Heart left ventricle (tissue), 16 donors: ENCODE results near the gene LRMDA. TPM values are rescaled to one million over a fixed set of nuclear protein-coding genes. Genes with fewer than 3 reads are reported as not detected.

Source experiments
- ATAC-seq, 4 donors: fragments of 200-7000 bp; cut with Tn5 transposase; one replicate each; pipeline ENCODE4 v1.9.1; 2020 to 2022; ENCODE audit warnings: moderate library complexity in 4 of 4, mild to moderate bottlenecking in 3 of 4, moderate number of reproducible peaks in 1 of 4
- DNase-seq, 5 donors: peaks; one replicate each; pipeline ENCODE4 v3.0.0-alpha.2; 2020
- H3K27ac ChIP-seq, 12 donors: fragments of 200-600 bp; sonication (generic) in 4 of 12; one replicate each; pipeline versions ENCODE4 v1.5.0 to v1.8.0; 2016 to 2022; ENCODE audit warnings: mild to moderate bottlenecking in 2 of 12
- H3K27me3 ChIP-seq, 9 donors: fragments of 200-600 bp; sonication (generic) in 2 of 9; one replicate each; pipeline versions ENCODE4 v1.5.1 to v1.8.0; 2016 to 2022; ENCODE audit warnings: mild to moderate bottlenecking in 3 of 9
- H3K36me3 ChIP-seq, 9 donors: fragments of 200-600 bp; sonication (generic) in 2 of 9; one replicate each; pipeline versions ENCODE4 v1.5.0 to v1.8.0; 2018 to 2022; ENCODE audit warnings: mild to moderate bottlenecking in 2 of 9
- H3K4me1 ChIP-seq, 12 donors: fragments of 200-600 bp; sonication (generic) in 4 of 12; one replicate each; pipeline versions ENCODE4 v1.5.0 to v1.8.0; 2016 to 2022; ENCODE audit warnings: mild to moderate bottlenecking in 3 of 12
- H3K4me3 ChIP-seq, 12 donors: fragments of 200-600 bp; sonication (generic) in 4 of 12; one replicate each; pipeline versions ENCODE4 v1.5.0 to v1.8.0; 2017 to 2022; ENCODE audit warnings: mild to moderate bottlenecking in 9 of 12, moderate library complexity in 4 of 12
- H3K9me3 ChIP-seq, 12 donors: fragments of 200-600 bp; sonication (generic) in 4 of 12; one replicate each; pipeline versions ENCODE4 v1.5.0 to v1.8.0; 2016 to 2022; ENCODE audit warnings: mild to moderate bottlenecking in 1 of 12
- CTCF ChIP-seq, 12 donors: fragments of 200-600 bp; sonication (generic) in 4 of 12; IDR thresholded peaks; one replicate each; pipeline versions ENCODE4 v1.5.0 to v1.8.0; 2018 to 2022; ENCODE audit warnings: antibody characterized with exemption in 12 of 12, mild to moderate bottlenecking in 5 of 12
- POLR2A ChIP-seq, 2 donors: fragments of 450-650 bp; IDR thresholded peaks; one replicate each; pipeline ENCODE4 v1.6.1; 2017; ENCODE audit warnings: antibody characterized with exemption in 2 of 2, mild to moderate bottlenecking in 2 of 2, moderate library complexity in 2 of 2
- WGBS, 4 donors: extraction: QIAGEN DNeasy Blood & Tissue Kit in 2 of 4; methylation state at CpG; one replicate each; pipeline versions ENCODE4 v1.1.5 to v1.1.7; 2013 to 2018; 5-methylcytosine and 5-hydroxymethylcytosine counted together
- intact Hi-C, 10 donors: fragments of 100-400 bp; cut with DNase I; formaldehyde crosslinking; loops; one replicate each; pipeline versions ENCODE4 v1.11.1 to v1.14.2; 2022
- polyA plus RNA-seq, 2 donors: library from polyadenylated mRNA; stranded (reverse); fragments of 200-250 nt; gene quantifications; one replicate each; pipeline ENCODE4 v1.2.3, GENCODE V29; 2013
- total RNA-seq, 9 donors: library from RNA; depleted of rRNA in 2 of 9; stranded (reverse); fragments of >200 nt in 2 of 9; fragmentation: NEBNext Ultra II Directional in 3 of 9; extraction: Animal tissue kit (Norgen Biotek cat#: 25700) in 3 of 9; gene quantifications; one replicate each; pipeline versions ENCODE4 v1.1.0 to v1.2.4, GENCODE V29; 2016 to 2023
- donor health status: ischemic (EF 13 %, LVEDD 7.1; RV severe dilation, severe dysfunction).
- donor health status: healthy with polysubstance abuse.
- donor health status: DM: no; HTN: yes; CAD: no.
- donor health status: DM: no; HTN: no; CAD: no.
- donor health status: ischemic (EF 25% LVEDD 6.9; RV normal size, moderate dysfunction).
- donor health status: ischemic (EF 25% LVEDD 5.7; RV mildly dilated, moderate dysfunction).
- donor health status: healthy.
- donor health status: DM: yes; HTN: yes; CAD: no.
- donor health status: ischemic (EF 35%, LVEDD 5.7; RV mildly dilated, moderate dysfunction).
- donor health status: nonischemic (EF 11% LVEDD 7.7; RV severe dilation, severe dysfunction).
- donor health status: DM: yes; HTN: yes; CAD: no.
- donor health status: PGD.
- donor health status: ischemic (EF 29% LVEDD 5.4; RV normal size, mild dysfunction).
- donor health status: nonischemic (EF 23%, LVEDD 6.1; RV moderate dilation, normal function).

Gene LRMDA
- total and polyA plus RNA-seq, 11 donors: 2.4 to 34.4 (median 14.9) TPM

DNA sequence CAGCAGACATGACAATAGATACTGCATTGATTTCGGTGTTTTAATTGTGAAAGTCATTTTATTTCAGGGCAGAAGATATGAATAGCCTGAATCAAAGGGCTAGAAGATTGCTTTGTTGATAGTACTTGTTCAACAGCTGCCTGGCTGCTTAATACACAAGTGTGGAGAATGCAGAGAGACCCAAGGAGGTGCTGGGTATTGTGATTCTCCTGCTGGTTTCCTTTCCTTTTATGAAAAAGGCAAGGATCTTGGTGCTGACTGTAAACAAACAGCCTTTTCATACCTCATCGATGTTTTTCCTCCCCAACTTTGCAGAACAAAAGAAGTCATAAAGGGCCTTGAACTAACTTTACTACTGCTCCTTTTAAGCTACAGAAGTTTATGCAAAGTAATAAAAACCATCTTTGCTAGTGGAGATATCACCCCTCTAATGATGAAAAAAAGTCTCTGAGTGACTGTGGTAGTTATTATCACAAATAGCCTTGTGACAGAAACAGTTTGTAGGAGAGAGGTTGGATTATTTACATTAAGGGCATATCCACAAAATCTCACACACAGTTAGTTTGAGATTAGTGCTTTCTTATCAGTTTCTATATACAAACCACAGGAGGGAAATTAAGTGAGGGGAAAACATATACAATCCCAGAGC lies 800.0 kb downstream of the LRMDA start:
- DNase-seq (no peak), ATAC-seq (no peak)
- H3K27ac ChIP-seq: no peak overlapping the region
- H3K36me3 ChIP-seq: no peaks in the 10 kb centered on the region
- no peaks in the 10 kb centered on the region for H3K27me3 ChIP-seq
- H3K4me1 ChIP-seq: peaks cover 0 to 13% (median 0%) of the 10 kb centered on the region in 12 donors
- TF ChIP-seq CTCF (IDR thresholded peaks at IDR 0.05) (no peak), POLR2A (IDR thresholded peaks at IDR 0.05) (no peak)
- no peaks in the 10 kb centered on the region for H3K9me3 ChIP-seq
- WGBS, 4 donors: 37 to 49% (median 41%) methylated on average over 2 of the region's 2 CpGs
- H3K4me3 ChIP-seq: no peak overlapping the region
- intact Hi-C loops: no loop called here

DNA sequence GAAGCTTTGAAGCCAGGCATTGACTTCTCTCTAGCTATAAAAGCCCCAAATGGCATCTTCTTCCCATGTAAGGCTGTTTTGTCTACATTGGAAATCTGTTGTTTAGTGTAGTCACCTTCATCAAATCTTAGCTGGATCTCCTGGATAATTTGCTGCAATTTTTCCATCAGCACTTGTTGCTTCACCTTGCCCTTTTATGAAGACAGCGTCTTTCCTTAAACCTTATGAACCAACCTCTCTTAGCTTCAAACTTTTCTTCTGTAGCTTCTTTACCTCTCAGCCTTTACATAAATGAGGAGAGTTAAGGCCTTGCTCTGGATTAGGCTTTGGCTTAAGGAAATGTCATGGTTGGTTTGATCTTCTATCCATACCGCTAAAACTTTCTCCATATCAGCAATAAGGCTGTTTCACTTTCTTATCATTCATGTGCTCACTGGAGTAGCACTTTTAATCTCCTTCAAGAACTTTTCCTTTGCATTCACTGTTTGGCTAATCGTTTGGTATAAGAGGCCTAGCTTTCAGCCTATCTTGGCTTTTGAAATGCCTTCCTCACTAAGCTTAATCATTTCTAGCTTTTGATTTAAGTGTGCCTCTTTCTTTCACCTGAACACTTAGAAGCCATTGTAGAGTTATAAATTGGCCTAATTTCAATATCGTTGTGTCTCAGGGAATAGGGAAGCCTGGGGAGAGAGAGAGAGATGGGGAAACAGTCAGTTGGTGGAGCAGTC lies 803.2 kb downstream of the LRMDA start:
- WGBS, 4 donors: 86 to 90% (median 89%) methylated on average over 4 of the region's 4 CpGs
- H3K36me3 ChIP-seq: no peaks in the 10 kb centered on the region
- H3K4me1 ChIP-seq: peaks cover 0 to 13% (median 0%) of the 10 kb centered on the region in 12 donors
- TF ChIP-seq POLR2A (IDR thresholded peaks at IDR 0.05) (no peak), CTCF (IDR thresholded peaks at IDR 0.05) (no peak)
- DNase-seq (no peak), ATAC-seq (no peak)
- H3K4me3 ChIP-seq: no peak overlapping the region
- H3K27ac ChIP-seq: no peak overlapping the region
- intact Hi-C loops: no loop called here
- no peaks in the 10 kb centered on the region for H3K27me3 ChIP-seq
- H3K9me3 ChIP-seq: no peaks in the 10 kb centered on the region

DNA sequence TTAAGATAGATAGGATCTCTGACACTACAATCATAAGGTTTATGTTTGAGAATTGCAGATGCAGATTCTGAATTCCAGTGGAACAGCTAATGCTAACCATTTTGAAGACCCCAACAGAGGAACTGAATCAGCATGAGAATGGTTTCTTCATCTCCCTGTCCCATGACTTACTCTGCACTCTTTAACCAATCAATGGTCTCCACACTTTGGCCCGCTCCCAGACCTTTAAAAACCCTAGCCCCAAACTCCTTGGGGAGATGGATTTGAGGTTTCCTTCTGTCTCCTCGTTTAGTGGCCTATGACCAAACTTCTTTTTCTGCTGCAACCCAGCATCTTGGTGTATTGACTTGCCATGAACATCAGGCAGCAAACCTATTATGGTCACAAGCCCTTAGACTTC lies 804.9 kb downstream of the LRMDA start:
- H3K4me3 ChIP-seq: no peak overlapping the region
- H3K36me3 ChIP-seq: no peaks in the 10 kb centered on the region
- TF ChIP-seq POLR2A (IDR thresholded peaks at IDR 0.05): no peak
- TF ChIP-seq CTCF (IDR thresholded peaks at IDR 0.05): no peak
- H3K4me1 ChIP-seq: peaks cover 0 to 2% (median 0%) of the 10 kb centered on the region in 12 donors
- H3K27me3 ChIP-seq: no peaks in the 10 kb centered on the region
- WGBS, 4 donors: 57 to 65% (median 61%) methylated on average over 2 of the region's 2 CpGs
- no peak for ATAC-seq
- DNase-seq: no peak
- intact Hi-C loops: no loop called here
- no peak overlapping the region for H3K27ac ChIP-seq
- H3K9me3 ChIP-seq: no peaks in the 10 kb centered on the region

- Histone ChIP-seq H3K9me3 (no peaks in the 10 kb centered on the region), H3K36me3 (no peaks in the 10 kb centered on the region), H3K4me3 (no peak overlapping the region), H3K27ac (no peak overlapping the region), H3K4me1 (no peaks in the 10 kb centered on the region), H3K27me3 (no peaks in the 10 kb centered on the region)
- no peak for DNase-seq
- intact Hi-C loops: no loop called here
- no peak for ATAC-seq
- 69 to 73% (median 70%) methylated on average over 8 of the region's 8 CpGs for WGBS, 4 donors
- TF ChIP-seq POLR2A (IDR thresholded peaks at IDR 0.05) (no peak), CTCF (IDR thresholded peaks at IDR 0.05) (no peak)
These were observed 811.5 kb downstream of the LRMDA start for GRCh38 chr10:76242956-76243355.
